ENCODE measurements around the gene AKNAD1.

AKNAD1 gene

DNA sequence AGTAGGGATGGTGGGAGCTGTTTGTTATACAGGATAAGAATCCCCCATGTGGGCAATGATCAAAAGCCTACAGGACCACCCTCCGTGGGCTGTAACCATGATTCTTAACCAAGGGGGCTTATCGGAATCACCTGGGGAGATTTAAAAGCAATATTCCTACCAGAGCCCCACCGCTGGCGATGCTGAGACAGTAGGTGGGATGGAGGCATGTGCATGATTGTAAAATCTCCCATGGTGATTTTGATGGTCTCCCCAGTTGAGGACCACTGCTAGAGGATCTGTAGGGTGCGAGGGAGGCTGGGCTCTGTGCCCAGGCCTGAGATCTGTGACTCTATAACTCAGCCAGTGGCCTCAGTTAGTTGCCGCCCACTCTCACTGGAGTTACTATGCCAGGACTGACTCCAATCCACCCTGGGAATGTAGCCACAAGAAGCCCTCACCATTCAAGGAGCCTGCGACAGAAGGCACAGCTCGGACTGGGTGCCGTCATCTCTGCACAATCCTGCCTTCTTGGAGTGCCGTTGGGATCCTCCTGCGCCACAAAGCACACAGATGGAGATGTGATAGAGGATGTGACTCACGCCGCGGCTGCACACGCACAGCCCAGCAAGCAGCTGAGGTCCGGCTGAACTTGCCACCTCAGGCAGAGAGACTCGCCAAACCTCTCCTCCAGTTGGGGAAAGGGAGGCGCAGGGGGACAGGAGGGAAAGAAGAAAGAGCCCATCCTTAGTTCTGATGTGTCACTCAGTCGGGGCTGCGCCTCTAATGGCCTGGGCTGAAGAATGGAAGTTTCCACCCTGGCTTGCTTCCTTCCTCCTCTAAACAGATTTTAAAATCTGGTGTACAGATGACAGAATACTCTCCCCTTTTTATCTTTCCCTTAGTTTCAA lies 26.5 kb downstream of the AKNAD1 start:
- DNase-seq = no peak

DNA sequence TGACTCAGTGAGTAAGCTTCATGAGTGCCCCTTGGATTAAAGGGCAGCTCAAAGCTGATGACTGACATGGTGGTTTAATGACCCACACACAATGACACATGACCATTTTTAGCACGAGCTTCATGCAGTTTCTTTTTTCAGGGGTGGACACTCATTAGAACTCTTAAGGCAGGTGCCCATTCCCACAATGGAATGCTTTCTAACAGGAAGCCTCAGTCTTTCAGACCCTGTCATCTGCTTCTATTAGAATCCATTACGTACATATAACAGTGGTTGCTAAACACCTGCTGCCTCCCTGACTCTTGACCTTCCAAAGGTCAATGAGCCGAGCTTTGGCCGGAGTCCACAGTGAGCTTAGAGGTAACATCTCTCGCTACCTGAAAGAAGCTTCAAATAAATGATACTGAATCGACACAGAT lies 27.4 kb downstream of the AKNAD1 start:
- DNase-seq = no peak

DNA sequence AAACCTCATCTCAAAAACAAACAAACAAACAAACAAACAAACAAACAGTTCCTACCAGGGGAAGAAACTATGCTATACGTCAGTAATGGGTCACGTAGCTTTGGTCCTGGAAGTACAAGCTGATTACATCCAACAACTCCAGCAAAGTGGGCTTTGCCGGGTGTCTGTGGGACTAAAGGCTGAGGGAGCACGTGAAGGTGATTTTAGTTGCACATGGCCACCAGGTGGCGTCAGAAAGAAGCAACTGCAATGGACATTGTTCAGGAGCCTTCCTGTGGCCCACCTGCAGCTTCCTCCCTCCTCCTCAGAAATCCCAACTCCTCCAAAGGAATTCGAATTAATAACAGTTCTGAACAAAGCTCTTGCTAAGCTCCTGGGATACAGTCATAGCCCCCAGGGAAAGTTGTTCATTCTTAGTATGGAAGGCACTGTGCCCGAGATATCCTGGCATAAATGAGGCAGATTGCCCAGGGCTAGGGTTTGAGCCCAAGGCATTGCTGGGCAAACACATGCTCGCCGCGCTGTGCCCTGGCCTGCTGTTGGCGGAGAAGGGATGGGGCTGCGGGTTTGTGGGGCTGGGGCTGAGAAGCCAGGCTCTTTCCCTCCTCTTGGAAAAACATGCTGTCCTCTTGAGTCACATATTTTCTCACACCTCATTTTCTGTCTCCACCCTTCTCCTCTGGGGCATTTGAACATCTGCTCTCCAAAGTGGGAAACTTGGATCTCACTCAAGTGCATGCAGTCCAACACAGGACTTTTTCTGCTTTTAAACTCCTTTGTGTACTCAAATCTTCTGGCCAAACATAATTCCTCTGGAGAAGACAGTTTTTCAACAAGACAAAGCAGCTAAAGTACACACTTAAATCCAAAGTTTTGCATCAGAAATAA lies 28.6 kb downstream of the AKNAD1 start:
- DNase-seq = peak; percentile 52

DNA sequence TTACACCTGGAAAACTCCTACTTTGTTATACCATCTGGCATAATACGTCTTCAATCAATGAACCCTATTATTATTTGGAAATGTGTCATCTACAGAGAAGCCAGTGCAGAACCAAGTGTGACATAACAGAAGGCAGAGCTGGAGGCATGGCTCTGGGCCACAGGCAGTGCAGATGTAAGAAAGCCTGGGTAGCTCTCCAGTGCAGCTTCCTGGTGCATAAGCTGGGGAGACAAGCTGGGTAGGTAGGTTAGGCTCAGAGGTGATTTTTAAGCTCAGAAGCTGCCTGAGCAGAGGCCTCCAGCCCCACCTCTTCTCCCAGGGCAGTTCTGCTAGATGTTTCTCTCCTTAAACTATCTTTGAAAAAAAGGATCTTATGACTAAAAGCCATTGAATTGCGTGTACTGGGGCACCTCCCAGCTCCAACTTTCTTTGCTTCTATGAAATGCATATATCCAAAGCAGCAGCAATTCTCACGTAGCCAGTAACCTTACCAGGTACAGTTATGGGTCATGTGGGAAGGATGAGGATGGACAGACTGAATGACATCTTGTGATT lies 30.7 kb downstream of the AKNAD1 start:
- no peak for DNase-seq

DNA sequence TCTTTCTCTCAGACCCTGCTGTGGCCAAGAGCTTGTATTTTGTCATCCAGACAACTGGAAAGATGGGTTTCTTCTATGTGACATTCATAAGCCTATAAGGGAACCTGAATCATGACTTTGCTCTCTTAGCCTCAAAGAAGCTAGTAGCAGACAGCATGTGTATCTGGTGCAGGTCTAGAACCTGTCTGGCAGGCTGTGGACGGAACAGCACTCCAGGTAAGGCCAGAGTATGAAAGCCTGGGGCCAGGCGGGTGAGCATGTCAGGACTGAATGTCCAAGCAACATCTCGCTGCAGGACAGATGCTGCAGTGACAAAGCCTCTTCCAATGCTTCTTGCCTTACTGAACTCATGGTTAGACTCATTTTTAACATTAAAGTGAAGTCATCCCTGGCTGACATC lies 32.8 kb downstream of the AKNAD1 start:
- DNase-seq = no peak

DNA sequence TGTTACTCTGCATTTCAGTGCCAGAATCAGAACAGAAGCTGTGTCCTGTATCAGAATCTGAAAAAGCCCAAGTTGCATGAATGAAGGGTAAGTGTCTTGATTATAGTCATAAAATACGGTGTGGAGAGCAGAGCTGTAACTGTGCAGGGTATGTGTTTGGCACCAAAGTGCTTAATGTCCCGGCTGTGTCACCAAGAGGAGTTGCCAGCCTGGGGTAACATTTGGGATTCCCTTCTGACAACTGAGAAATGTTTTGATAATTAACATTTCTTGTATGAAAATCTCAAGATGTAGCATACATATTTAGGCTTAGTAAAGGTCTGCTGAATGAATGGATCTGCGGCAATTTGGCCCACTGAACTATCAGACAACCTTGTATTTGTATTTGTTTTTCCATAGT lies 33.3 kb downstream of the AKNAD1 start:
- no peak for DNase-seq

DNA sequence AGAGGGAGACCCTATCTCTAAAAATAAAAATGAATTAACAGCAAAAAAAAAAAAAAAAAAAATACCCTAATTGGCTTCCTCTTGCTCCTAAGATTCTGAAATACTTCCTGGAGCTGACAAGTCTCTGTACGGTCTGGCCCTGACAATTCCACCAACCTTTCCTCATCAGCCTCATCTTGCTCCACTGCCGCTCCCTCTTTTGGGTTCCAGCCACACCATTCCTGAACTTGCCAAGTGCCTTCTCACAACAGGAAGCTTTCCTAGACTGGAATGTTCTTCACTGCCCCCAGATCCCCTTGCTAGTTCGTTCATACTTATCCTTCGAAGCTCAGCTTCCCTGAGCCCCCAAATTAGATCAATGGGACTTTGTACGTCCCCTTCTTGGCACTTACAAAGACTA lies 37.0 kb downstream of the AKNAD1 start:
- DNase-seq = no peak

DNA sequence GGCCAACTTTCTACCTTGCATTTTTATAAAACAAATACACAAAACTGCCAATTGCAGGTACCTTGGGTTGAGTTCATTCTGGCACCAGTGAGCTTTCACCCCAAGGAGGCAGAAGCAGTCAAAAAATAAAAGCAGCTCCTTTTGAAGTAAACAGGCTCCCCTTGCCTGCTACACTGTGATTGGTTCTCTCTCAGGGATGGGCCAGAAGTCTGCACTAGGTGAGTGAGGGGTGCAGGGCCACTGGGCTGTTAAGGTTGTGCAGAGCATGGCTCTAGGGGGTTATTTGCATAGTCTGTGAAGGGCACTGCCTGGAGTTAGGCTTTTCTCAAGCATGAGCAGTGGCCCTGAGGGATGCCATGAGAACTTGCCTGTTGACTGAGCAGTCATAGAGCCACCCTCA lies 39.1 kb downstream of the AKNAD1 start:
- DNase-seq = no peak

DNA sequence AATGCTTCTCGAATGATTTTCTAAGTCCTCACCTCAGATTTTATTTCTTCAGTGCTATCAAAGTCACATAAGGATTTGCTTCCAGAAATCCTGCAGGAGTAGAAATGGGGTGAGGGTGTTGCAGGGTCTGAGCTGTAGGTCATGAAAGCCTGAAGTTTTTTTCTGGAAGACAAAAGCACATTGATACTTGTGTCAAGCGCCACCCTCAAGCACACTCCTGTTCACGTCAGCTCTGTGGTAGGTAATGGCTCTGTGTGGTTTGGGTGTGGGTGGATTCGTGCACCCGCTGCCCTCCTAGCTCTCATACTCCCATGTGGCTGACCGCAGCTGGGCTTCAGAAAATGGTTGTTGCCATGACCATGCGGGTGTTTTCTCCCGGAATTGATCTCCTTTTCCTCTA lies 39.9 kb downstream of the AKNAD1 start:
- no peak for DNase-seq

DNA sequence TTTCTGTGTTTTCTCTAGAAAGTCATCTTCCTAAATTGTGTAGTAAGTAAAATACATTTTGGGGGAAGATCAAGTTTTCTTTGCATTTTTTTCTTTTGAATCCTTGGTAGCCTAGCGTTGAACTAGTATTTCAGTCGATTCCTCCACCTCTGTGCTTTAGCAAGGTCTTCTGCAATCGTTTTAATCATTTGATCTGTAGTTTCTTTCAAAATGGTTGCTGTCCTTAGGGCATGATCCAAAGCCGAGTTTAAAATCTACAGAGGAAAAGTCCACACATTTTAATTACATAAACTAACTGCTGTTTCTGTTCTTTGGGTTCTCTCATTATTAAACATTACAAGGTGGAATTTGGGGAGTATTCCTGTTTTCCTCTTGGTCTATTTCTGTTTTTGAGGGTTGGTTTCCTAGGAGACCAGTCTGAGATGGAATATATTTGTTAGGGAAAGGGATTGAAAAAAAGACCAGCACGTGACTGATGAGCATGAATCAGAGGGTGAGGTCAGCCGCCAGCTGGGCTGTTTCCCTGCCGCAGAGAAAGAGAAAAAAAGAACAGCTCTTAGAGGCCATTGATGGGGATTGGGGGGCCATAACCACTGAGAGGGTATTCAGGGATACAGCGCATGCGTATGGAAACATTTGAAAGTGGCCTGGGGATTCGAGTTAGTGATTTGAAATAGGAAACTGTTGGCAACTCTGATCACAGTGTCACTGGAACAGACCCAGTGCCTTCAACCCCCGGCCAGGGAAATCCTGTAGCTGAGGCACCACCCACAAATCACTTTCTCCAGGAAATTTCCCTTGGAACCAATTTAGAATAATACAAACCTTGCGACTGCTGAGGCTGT lies 40.6 kb downstream of the AKNAD1 start:
- DNase-seq = peak; percentile 50

DNA sequence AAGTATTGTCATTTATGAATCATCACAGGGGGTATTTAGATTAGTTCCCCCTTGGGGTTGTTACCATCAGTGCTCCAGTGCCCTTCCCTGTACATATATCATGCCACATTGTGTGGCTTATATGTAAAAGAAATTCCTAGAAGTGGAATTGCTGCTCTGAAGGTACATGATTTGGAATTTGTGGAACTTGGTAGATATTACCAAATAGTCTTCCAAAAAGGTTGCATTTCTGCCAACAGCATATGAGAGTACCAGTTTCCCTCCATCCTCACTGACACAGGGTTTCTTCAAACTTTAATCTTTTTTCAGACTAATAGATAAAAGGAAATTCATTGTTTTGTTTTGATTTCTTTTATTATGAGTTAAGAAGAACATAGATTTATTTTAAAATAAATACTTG lies 41.3 kb downstream of the AKNAD1 start:
- no peak for DNase-seq

DNA sequence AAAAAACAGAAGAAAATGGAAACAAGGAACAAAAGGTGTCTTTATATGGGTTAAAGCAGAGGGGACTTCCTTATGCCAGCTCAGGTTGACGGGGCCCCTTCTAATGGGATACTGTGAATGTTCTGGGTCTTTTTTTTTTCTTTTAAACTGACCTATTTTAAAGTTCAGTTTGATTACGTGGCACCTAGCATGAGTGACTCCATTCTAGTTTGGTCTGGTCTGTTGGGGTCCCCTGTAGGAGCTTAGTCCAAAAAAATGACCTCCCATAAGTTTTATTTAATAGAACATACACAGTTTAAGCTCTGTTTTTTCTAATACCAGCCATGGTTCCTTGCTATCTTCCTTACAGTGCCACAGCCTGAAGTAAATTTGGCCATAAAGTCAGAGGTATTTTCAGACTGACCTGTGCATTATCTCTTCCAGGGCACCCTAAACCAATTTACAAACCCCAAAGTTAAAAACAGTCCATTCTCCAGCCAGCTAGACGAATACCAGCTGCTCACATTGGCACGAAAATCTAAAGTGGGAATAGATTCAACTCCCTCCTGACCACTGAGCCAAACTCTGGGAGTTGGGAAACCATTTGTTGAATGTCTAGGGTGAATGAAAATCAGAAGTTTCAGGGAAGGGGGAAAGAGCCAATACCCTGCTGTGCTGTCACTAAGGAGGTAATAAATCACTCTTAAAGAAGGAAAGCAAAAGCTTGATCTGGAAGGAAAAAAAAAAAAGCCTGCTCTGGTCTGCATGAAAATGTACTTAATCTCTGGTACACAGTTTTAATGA lies 42.4 kb downstream of the AKNAD1 start:
- no peak for DNase-seq

DNA sequence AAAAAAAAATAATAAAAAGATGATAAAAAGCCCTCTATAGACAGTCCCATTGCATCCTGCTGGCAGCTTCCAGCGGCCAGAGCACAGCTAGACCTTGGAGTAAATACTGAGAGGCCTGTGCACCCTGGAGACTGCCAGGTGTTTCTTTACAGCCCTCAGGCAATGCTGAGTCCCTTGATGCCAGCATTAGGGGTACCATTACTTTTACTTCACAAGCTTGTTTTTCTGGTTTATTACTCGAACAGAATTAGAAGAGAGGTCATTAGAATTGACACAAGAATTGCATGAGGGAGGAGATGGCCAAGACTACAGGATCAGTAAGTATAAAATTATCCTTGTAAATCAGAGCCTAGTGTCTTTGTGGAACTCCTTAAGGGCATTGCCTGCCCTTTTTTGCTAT lies 43.6 kb downstream of the AKNAD1 start:
- no peak for DNase-seq

DNA sequence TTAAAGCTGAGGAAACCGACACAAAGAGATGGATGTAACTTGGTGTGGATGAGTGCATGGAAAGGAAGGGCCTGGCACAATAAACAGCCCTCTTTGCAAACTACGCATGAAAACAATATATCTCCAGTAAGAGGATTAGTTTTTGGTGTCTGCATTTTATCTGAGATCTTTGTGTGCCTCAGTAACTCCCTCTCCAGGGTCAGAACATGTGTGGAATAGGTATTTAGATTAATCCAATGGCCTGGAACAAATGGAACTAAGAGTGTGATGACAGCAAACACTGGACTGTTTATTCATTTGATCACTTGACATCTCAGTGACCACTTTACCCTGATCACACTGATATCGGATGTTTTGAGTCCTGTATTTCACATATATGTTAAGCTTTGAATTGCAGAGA lies 45.3 kb downstream of the AKNAD1 start:
- DNase-seq = no peak

DNA sequence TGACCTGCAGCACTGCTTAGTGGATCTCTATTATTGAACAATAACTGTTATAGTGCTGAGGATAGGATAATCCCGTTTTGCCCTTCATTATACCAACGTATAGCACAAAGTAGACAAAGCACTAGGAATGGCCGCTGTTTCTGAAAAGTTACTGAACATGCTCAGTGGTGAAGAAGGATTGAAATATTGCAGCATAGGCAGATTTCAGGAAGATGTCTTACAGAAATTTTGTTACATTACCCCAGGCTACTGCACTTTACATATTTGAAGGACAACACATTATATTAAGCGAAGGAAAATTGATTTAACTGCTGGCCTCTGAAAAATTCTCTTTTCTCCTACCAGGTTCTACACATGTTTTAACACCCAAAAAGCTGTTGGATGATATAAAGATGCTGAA lies 48.5 kb downstream of the AKNAD1 start:
- no peak for DNase-seq

DNA sequence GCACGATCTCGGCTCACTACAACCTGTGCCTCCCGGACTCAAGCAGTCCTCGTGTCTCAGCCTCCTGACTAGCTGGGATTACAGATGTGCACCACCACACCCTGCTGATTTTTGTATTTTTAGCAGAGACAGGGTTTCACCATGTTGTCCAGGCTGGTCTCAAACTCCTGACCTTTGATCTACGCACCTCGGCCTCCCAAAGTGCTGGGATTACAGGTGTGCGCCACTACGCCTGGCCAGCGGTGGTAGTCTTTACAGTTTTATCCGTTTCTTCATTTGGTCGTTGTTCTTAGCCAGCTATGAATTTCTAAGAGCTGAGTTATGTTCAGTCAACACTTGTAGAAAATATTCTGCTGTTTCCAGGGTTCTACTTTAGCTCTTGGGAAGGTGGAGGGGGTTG lies 53.3 kb downstream of the AKNAD1 start:
- DNase-seq = no peak

DNA sequence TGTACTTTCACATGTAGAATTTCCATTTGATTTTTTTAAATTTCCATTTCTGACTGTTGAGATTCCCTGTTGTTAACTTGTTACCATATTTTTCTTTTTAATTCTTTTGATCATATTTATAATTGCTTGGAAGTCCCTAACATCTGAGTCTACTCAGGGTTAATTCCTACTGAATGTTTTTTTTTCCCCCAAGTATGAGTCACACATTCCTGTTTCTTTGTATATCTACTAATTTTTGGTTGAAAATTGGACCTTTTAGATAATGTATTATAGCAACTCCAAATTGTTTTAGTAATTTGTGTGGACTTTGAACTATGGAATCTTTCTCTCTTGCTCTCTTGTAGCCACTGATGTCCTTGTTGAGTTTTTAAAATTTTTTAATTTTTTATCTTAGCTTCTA lies 55.8 kb downstream of the AKNAD1 start:
- no peak for DNase-seq

DNA sequence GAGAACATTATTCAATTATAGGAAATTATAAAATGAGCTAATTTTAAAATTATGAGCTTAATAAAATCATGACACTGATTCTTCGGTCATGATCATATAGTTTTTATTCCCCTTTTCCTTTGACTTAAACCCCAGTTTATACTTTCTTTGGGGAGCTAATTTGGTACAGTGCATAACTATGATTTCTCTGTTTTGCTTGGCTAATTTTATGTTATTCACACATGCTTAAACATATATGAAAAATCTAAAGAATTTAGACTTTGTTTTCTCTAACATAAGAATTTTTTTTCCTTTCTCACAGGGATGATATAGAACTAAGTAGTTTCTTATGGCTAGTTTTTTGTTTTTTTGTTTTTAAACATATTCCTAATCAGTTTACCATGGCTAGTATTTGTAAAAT lies 57.9 kb downstream of the AKNAD1 start:
- DNase-seq = no peak

DNA sequence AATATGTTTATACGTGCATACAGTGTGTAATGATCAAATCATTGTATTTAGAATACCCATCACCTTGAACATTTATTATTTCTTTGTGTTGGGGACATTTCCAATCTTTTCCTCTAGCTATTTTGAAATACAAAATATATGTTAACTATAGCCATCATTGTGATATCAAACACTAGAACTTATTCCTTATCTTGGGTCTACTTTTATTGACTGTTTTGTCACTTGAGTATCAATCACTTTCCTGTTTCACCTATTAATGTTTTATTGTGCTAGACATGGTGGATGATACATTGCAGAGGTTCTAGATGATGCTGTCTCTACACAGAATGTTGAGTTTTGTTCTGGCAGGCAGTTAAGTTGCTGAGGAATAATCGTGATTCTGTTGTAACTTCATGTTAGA lies 64.5 kb downstream of the AKNAD1 start:
- DNase-seq = no peak

DNA sequence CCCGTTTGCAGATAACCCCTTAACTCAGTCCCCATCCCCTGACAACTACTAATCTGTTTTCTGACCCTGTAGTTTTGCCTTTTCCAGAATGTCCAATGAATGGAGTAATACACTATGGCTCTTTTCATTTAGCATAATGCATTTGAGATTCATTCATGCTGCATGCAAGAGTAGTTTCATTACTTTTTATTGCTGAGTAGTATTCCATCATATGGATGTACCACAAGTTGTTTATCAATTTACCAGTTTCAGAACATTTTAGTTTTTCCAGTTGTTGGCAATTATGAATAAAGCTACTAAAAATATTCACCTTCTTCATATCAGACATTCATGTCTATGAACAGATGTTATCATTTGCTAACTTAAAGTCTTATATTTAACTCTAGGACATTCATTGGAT lies 65.1 kb downstream of the AKNAD1 start:
- DNase-seq = no peak

DNA sequence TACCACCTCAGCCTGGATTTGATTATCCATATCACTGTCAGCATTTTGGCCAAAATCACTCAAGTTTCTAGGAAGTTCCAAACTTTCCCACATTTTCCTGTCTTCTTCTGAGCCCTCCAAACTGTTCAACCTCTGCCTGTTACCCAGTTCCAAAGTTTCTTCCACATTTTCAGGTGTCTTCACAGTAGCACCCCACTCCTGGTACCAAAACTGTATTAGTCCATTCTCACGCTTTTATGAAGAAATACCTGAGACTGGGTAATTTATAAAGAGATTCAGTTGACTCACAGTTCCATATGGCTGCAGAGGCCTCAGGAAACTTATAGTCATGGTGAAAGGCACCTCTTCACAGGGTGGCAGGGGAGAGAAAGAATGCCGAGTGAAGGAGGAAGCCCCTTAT lies 71.0 kb downstream of the AKNAD1 start:
- no peak for DNase-seq

DNA sequence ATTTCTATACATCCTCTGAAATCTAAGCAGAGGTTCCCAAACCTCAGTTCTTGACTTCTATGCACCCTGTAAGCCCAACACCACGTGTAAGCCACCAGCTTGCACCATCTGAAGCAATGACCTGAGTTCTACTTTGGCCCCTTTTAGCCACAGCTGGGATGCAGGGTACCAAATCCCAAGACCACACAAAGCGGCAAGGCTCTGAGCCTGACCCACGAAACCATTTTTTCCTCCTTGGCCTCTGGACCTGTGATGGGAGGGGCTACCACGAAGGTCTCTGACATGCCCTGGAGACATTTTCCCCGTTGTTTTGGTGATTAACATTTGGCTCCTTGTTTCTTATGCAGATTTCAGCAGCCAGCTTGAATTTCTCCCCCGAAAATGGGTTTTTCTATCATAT lies 71.6 kb downstream of the AKNAD1 start:
- no peak for DNase-seq

Measured in NCI-H748 treated with DMSO at 0.1 percent for 48 hours (cell line).